Loucy (cell line): ENCODE measurements around the gene LNP1.

Experiments used
- H2AFZ ChIP-seq: fragments of 200-600 bp; sonication (generic); 2 replicates; pipeline ENCODE4 v1.6.0; 2016; ENCODE audit warnings: antibody characterized with exemption, mild to moderate bottlenecking, low read length, moderate library complexity
- H3F3A ChIP-seq: fragments of 200-600 bp; 2 replicates; pipeline ENCODE4 v1.6.0; 2016; ENCODE audit warnings: antibody characterized with exemption, low read depth, mild to moderate bottlenecking
- H3K27me3 ChIP-seq: fragments of 200-600 bp; sonication (generic); 2 replicates; pipeline ENCODE4 v1.6.1; 2014; ENCODE audit warnings: low read length, mild to moderate bottlenecking; ENCODE audit not compliant: insufficient read depth, poor library complexity, severe bottlenecking
- H3K36me3 ChIP-seq: fragments of 200-600 bp; sonication (generic); 2 replicates; pipeline ENCODE4 v1.6.1; 2016; ENCODE audit warnings: low read length; ENCODE audit not compliant: insufficient read depth
- H3K4me1 ChIP-seq: fragments of 200-600 bp; sonication (generic); 2 replicates; pipeline ENCODE4 v1.5.1; 2014; ENCODE audit warnings: low read length, mild to moderate bottlenecking; ENCODE audit not compliant: insufficient read depth, poor library complexity, severe bottlenecking
- H3K4me2 ChIP-seq: fragments of 200-600 bp; sonication (generic); 2 replicates; pipeline ENCODE4 v1.6.0; 2014; ENCODE audit warnings: antibody characterized with exemption, low read length, low read depth, mild to moderate bottlenecking; ENCODE audit not compliant: poor library complexity, severe bottlenecking
- H3K4me3 ChIP-seq: fragments of 200-600 bp; sonication (generic); 2 replicates; pipeline ENCODE4 v1.5.1; 2014; ENCODE audit warnings: low read length, mild to moderate bottlenecking, mixed read lengths; ENCODE audit not compliant: poor library complexity, severe bottlenecking
- H3K79me2 ChIP-seq: fragments of 200-600 bp; sonication (generic); 2 replicates; pipeline ENCODE4 v1.6.1; 2014; ENCODE audit warnings: low read length; ENCODE audit not compliant: insufficient read depth
- H3K9ac ChIP-seq: fragments of 200-600 bp; sonication (generic); 2 replicates; pipeline ENCODE4 v1.6.0; 2014; ENCODE audit warnings: mild to moderate bottlenecking, low read depth, low read length, moderate library complexity; ENCODE audit not compliant: poor library complexity, severe bottlenecking
- H3K9me2 ChIP-seq: fragments of 200-600 bp; sonication (generic); replicated peaks from 2 replicates; pipeline ENCODE4 v1.6.1; 2016; ENCODE audit warnings: low read depth, low read length, mixed read lengths
- H3K9me3 ChIP-seq: fragments of 200-600 bp; sonication (generic); 2 replicates; pipeline ENCODE4 v1.6.1; 2014; ENCODE audit warnings: mild to moderate bottlenecking, antibody characterized with exemption, low read length, low read depth; ENCODE audit not compliant: insufficient read depth
- H4K20me1 ChIP-seq: fragments of 200-600 bp; sonication (generic); 2 replicates; pipeline ENCODE4 v1.6.0; 2014; ENCODE audit warnings: antibody characterized with exemption, low read length, mild to moderate bottlenecking; ENCODE audit not compliant: insufficient read depth, poor library complexity, severe bottlenecking
- CTCF ChIP-seq: fragments of 200-600 bp; sonication (generic); conservative IDR thresholded peaks from 2 replicates; pipeline ENCODE4 v1.5.1; 2014; ENCODE audit warnings: mild to moderate bottlenecking, antibody characterized with exemption, low read length
- EZH2phosphoT487 ChIP-seq: fragments of 200-600 bp; IDR thresholded peaks from 2 replicates; pipeline ENCODE4 v1.6.1; 2018; ENCODE audit warnings: antibody characterized with exemption, mild to moderate bottlenecking, moderate library complexity, borderline replicate concordance

LNP1 gene

GRCh38 chr3:100465892-100466777, 64.8 kb downstream of the LNP1 start:
- no peaks in the 10 kb centered on the region for H3K79me2 ChIP-seq
- TF ChIP-seq CTCF (no peak), EZH2phosphoT487 (no peak)
- H2AFZ ChIP-seq: peak overlapping the region; percentile 95
- no peaks in the 10 kb centered on the region for H4K20me1 ChIP-seq
- H3K4me3 ChIP-seq: peak overlapping the region; percentile 22
- H3K27me3 ChIP-seq: no peaks in the 10 kb centered on the region
- no peaks in the 10 kb centered on the region for H3K36me3 ChIP-seq
- H3K9ac ChIP-seq: no peak overlapping the region
- H3K9me3 ChIP-seq: peaks cover 4% of the 10 kb centered on the region
- H3K4me2 ChIP-seq: peak overlapping the region; percentile 32
- H3K9me2 ChIP-seq: no peaks in the 10 kb centered on the region
- peaks cover 4% of the 10 kb centered on the region for H3K4me1 ChIP-seq
- no peaks in the 10 kb centered on the region for H3F3A ChIP-seq

GRCh38 chr3:100467133-100467532, 65.8 kb downstream of the LNP1 start:
- Histone ChIP-seq H4K20me1 (no peaks in the 10 kb centered on the region), H2AFZ (no peak overlapping the region), H3K4me1 (peaks cover 4% of the 10 kb centered on the region), H3F3A (no peaks in the 10 kb centered on the region), H3K4me2 (no peak overlapping the region), H3K27me3 (no peaks in the 10 kb centered on the region), H3K9me2 (no peaks in the 10 kb centered on the region), H3K4me3 (no peak overlapping the region), H3K36me3 (no peaks in the 10 kb centered on the region), H3K9ac (no peak overlapping the region), H3K9me3 (peaks cover 4% of the 10 kb centered on the region), H3K79me2 (no peaks in the 10 kb centered on the region)
- TF ChIP-seq CTCF: no peak
- TF ChIP-seq EZH2phosphoT487: no peak

- H3K27me3 ChIP-seq: no peaks in the 10 kb centered on the region
Measured at GRCh38 chr3:100468676-100469075, 67.3 kb downstream of the LNP1 start.

More at GRCh38 chr3:100468676-100469075, 67.3 kb downstream of the LNP1 start:
- no peak overlapping the region for H3K4me3 ChIP-seq
- H2AFZ ChIP-seq: no peak overlapping the region
- no peaks in the 10 kb centered on the region for H3K79me2 ChIP-seq
- H3K36me3 ChIP-seq: no peaks in the 10 kb centered on the region
- H3F3A ChIP-seq: no peaks in the 10 kb centered on the region
- H3K4me2 ChIP-seq: no peak overlapping the region
- peaks cover 4% of the 10 kb centered on the region for H3K9me3 ChIP-seq
- H3K4me1 ChIP-seq: peaks cover 4% of the 10 kb centered on the region
- no peaks in the 10 kb centered on the region for H3K9me2 ChIP-seq
- no peaks in the 10 kb centered on the region for H4K20me1 ChIP-seq
- H3K9ac ChIP-seq: no peak overlapping the region
- TF ChIP-seq CTCF: no peak
- TF ChIP-seq EZH2phosphoT487: no peak
